AG08395 (cell line): Measurements from ENCODE around the gene IL1R2.
A peak's percentile ranks its signal among the peaks of the same experiment; 100 is the strongest.
"Not testable (repeated sequence)": the region's sequence is repeated elsewhere in the genome, so short reads cannot be mapped to it uniquely, and the experiment has no call there.

ENCODE experiments used
- DNase-seq: peaks from one replicate; pipeline ENCODE4 v3.0.0; 2012; ENCODE audit warnings: mixed read lengths, low spot score

The IL1R2 gene

GRCh38 chr2:102000012-102000411, 8.3 kb downstream of the IL1R2 start:
- DNase-seq = no peak

GRCh38 chr2:102000813-102001766, 9.3 kb downstream of the IL1R2 start:
- DNase-seq = no peak

- no peak for DNase-seq
Observed at GRCh38 chr2:102001767-102002142, 10.0 kb downstream of the IL1R2 start.

- no peak for DNase-seq
Observed at GRCh38 chr2:102002228-102002627, 10.5 kb downstream of the IL1R2 start.

GRCh38 chr2:102002909-102003308, 11.1 kb downstream of the IL1R2 start:
- not testable (repeated sequence) for DNase-seq

GRCh38 chr2:102003696-102004095, 11.9 kb downstream of the IL1R2 start:
- no peak for DNase-seq

- DNase-seq = no peak
Observed at GRCh38 chr2:102004581-102004980, 12.8 kb downstream of the IL1R2 start.

GRCh38 chr2:102005449-102005848, 13.7 kb downstream of the IL1R2 start:
- no peak for DNase-seq

GRCh38 chr2:102005989-102006885, 14.5 kb downstream of the IL1R2 start:
- DNase-seq = peak; percentile 71

GRCh38 chr2:102006886-102007278, 15.1 kb downstream of the IL1R2 start:
- DNase-seq = no peak

GRCh38 chr2:102008490-102008889, 16.7 kb downstream of the IL1R2 start:
- DNase-seq = no peak

GRCh38 chr2:102009557-102009956, 17.8 kb downstream of the IL1R2 start:
- DNase-seq = no peak

GRCh38 chr2:102010902-102011301, 19.1 kb downstream of the IL1R2 start:
- DNase-seq = no peak

GRCh38 chr2:102012061-102012614, 20.4 kb downstream of the IL1R2 start:
- DNase-seq = no peak

GRCh38 chr2:102013206-102014040, 21.7 kb downstream of the IL1R2 start:
- DNase-seq = no peak

- no peak for DNase-seq
Observed at GRCh38 chr2:102014041-102014345, 22.2 kb downstream of the IL1R2 start.

- no peak for DNase-seq
Observed at GRCh38 chr2:102015399-102015798, 23.6 kb downstream of the IL1R2 start.

- DNase-seq = no peak
Observed at GRCh38 chr2:102016399-102016955, 24.7 kb downstream of the IL1R2 start.

GRCh38 chr2:102018823-102019445, 27.2 kb downstream of the IL1R2 start:
- DNase-seq = no peak

GRCh38 chr2:102020596-102021170, 28.9 kb downstream of the IL1R2 start:
- peak; percentile 85 for DNase-seq

GRCh38 chr2:102021779-102022178, 30.0 kb downstream of the IL1R2 start:
- peak; percentile 20 for DNase-seq
